GM12878 (cell line): Measurements from ENCODE around the gene RPL37. TPM values are rescaled to one million over a fixed set of nuclear protein-coding genes. Genes with fewer than 3 reads are reported as not detected.

ENCODE experiments used
- ATAC-seq: fragments of 200-7000 bp; cut with Tn5 transposase; 3 replicates; pipeline ENCODE4 v1.9.1; 2020; ENCODE audit warnings: mild to moderate bottlenecking, moderate library complexity
- BruUV-seq: library from RNA; stranded (reverse); fragments of 400-500 nt; replicated peaks from 2 replicates; lab custom pipeline; 2021; lab: Mats Ljungman, UMichigan
- CTCF ChIA-PET: fragments of 300-600 bp; sonication (Branson Sonifier 250); formaldehyde crosslinking; extraction: SDS; loops from one replicate; lab custom pipeline; 2021; ENCODE audit warnings: inconsistent platforms; lab: Yijun Ruan, JAX
- POLR2A ChIA-PET: fragments of 350-600 bp; formaldehyde crosslinking; extraction: SDS; loops from one replicate; lab custom pipeline; 2021; ENCODE audit warnings: inconsistent platforms; lab: Charles Lee
- RAD21 ChIA-PET: fragments of 300-600 bp; sonication (Branson Sonifier 250); formaldehyde crosslinking; loops from one replicate; lab custom pipeline; 2023; ENCODE audit warnings: antibody characterized with exemption; ENCODE audit not compliant: unreplicated experiment; lab: Charles Lee
- SMC1A ChIA-PET: fragments of 300-600 bp; sonication (Branson Sonifier 250); formaldehyde crosslinking; loops from one replicate; lab custom pipeline; 2023; ENCODE audit not compliant: unreplicated experiment, uncharacterized antibody; lab: Charles Lee
- DNase-seq: peaks from one replicate; pipeline ENCODE4 v3.0.0-alpha.2; 2011; ENCODE audit warnings: low read depth, low spot score
- FAIRE-seq: peaks from 3 replicates; lab custom pipeline; 2011; peaks lifted over from hg19 to GRCh38; lab: Jason Lieb, UNC
- H2AFZ ChIP-seq: 2 replicates; pipeline ENCODE4 v1.6.0; 2011; ENCODE audit warnings: low read depth, low read length, control low read depth; ENCODE audit not compliant: control insufficient read depth
- H3K27ac ChIP-seq: 2 replicates; pipeline ENCODE4 v1.5.1; 2011; ENCODE audit warnings: control low read depth; ENCODE audit not compliant: control insufficient read depth, insufficient read depth
- H3K27me3 ChIP-seq, 2 experiments: replicated peaks in 1 of 2; 2 replicates each; pipeline versions ENCODE4 v1.6.0 to v1.6.1; 2011; ENCODE audit warnings: low read length in 1 of 2; ENCODE audit not compliant: control insufficient read depth in 2 of 2, insufficient read depth in 2 of 2
- H3K36me3 ChIP-seq, 2 experiments: 2 replicates each; pipeline ENCODE4 v1.5.1; 2011; ENCODE audit warnings: low read length in 1 of 2; ENCODE audit not compliant: control insufficient read depth in 2 of 2, insufficient read depth in 2 of 2
- H3K4me1 ChIP-seq: 2 replicates; pipeline ENCODE4 v1.6.1; 2011; ENCODE audit warnings: mild to moderate bottlenecking, low read length, moderate library complexity, mixed read lengths; ENCODE audit not compliant: control insufficient read depth, insufficient read depth
- H3K4me2 ChIP-seq: 2 replicates; pipeline ENCODE4 v1.6.0; 2011; ENCODE audit warnings: control low read depth; ENCODE audit not compliant: control insufficient read depth, insufficient read depth
- H3K4me3 ChIP-seq: fragments of 200-600 bp; sonication (generic); 2 replicates; pipeline ENCODE4 v1.5.1; 2016
- H3K79me2 ChIP-seq: 2 replicates; pipeline ENCODE4 v1.6.0; 2011; ENCODE audit warnings: low read length; ENCODE audit not compliant: control insufficient read depth, insufficient read depth
- H3K9ac ChIP-seq: 2 replicates; pipeline ENCODE4 v1.8.0; 2011; ENCODE audit warnings: low read length, control low read depth, mixed read lengths; ENCODE audit not compliant: control insufficient read depth, insufficient read depth
- H3K9me3 ChIP-seq: replicated peaks from 3 replicates; pipeline ENCODE4 v1.5.1; 2011; ENCODE audit warnings: mild to moderate bottlenecking, low read length; ENCODE audit not compliant: control insufficient read depth, insufficient read depth
- H4K20me1 ChIP-seq: 2 replicates; pipeline ENCODE4 v1.6.0; 2011; ENCODE audit not compliant: control insufficient read depth, insufficient read depth
- BCL11A ChIP-seq: IDR thresholded peaks from 2 replicates; pipeline ENCODE4 v1.6.1; 2011; ENCODE audit warnings: low read depth, low read length
- EZH2 ChIP-seq: IDR thresholded peaks from 2 replicates; pipeline ENCODE4 v1.6.1; 2012; ENCODE audit warnings: low read depth, mild to moderate bottlenecking, control low read depth, inconsistent platforms, low read length, borderline replicate concordance; ENCODE audit not compliant: control insufficient read depth
- IKZF2 ChIP-seq, 2 experiments: fragments of 450-650 bp; IDR thresholded peaks; 2 replicates each; pipeline ENCODE4 v1.6.1; 2017; ENCODE audit warnings: mild to moderate bottlenecking in 2 of 2, moderate library complexity in 2 of 2
- JUND ChIP-seq: IDR thresholded peaks from 2 replicates; pipeline ENCODE4 v1.6.1; 2012; ENCODE audit warnings: low read depth, mild to moderate bottlenecking, low read length, improper control_type of control experiment, moderate library complexity
- NKRF ChIP-seq: fragments of 450-650 bp; conservative IDR thresholded peaks from 2 replicates; pipeline ENCODE4 v1.6.1; 2017; ENCODE audit warnings: mild to moderate bottlenecking, moderate library complexity
- NRF1 ChIP-seq: conservative IDR thresholded peaks from 2 replicates; pipeline ENCODE4 v1.6.1; 2011; ENCODE audit warnings: mild to moderate bottlenecking, low read depth, low read length, improper control_type of control experiment
- TARDBP ChIP-seq: IDR thresholded peaks from 2 replicates; pipeline ENCODE4 v1.6.1; 2016; ENCODE audit warnings: borderline replicate concordance
- YBX1 ChIP-seq: fragments of 450-650 bp; IDR thresholded peaks from 2 replicates; pipeline ENCODE4 v1.6.1; 2016; ENCODE audit warnings: antibody characterized with exemption
- ZNF622 ChIP-seq: fragments of 450-650 bp; IDR thresholded peaks from 2 replicates; pipeline ENCODE4 v1.6.1; 2017; ENCODE audit warnings: mild to moderate bottlenecking, inconsistent platforms
- WGBS: methylation state at CpG from one replicate; pipeline ENCODE4 v1.1.6; 2016; ENCODE audit warnings: low lambda C conversion rate; ENCODE audit not compliant: insufficient replicate concordance, insufficient coverage; ENCODE audit errors: missing lambda C conversion rate; 5-methylcytosine and 5-hydroxymethylcytosine counted together
- in situ Hi-C: fragments of 300-500 bp; cut with MboI; formaldehyde crosslinking; loops from 9 replicates; pipeline ENCODE4 v1.14.3; 2018; ENCODE audit warnings: mixed read lengths
- intact Hi-C: fragments of 100-400 bp; cut with micrococcal nuclease; formaldehyde crosslinking; loops from one replicate; pipeline ENCODE4 v1.14.2; 2022; ENCODE audit not compliant: unreplicated experiment
- polyA plus RNA-seq, 11 experiments: library from polyadenylated mRNA; depleted of rRNA in 4 of 11; unstranded in 6 of 11; stranded (reverse) in 5 of 11; fragments of >200 nt; fragmentation: Nextera tagmentation in 4 of 11; fragmentation: Illumina TruSeq in 1 of 11; extraction: Ambion mirVana in 4 of 11; extraction: Trizol in 1 of 11; gene quantifications; 1 replicate in 1 of 11; 2 replicates in 10 of 11; pipeline versions ENCODE4 v1.2.1 to v1.2.3, GENCODE V29; 2011 to 2016; ENCODE audit warnings: inconsistent platforms in 2 of 11, missing spikeins in 2 of 11, low read depth in 1 of 11
- total RNA-seq, 4 experiments: library from RNA; depleted of rRNA in 3 of 4; stranded (reverse); fragments of >200 nt in 3 of 4; fragmentation: Illumina TruSeq in 1 of 4; extraction: Trizol in 1 of 4; gene quantifications; 2 replicates each; pipeline versions ENCODE4 v1.2.1 to v1.2.3, GENCODE V29; 2013 to 2021

Gene RPL37
- total and polyA plus RNA-seq, 10 of the 15 experiments (the other 5 are each of a cell fraction or from before 2014, with no cell fraction given) = 1,697 to 6,216 (median 3,013) TPM

- no peak overlapping the region for H3K27ac ChIP-seq
These were observed 56.9 kb downstream of the RPL37 start for GRCh38 chr5:40778133-40778532.

More at GRCh38 chr5:40778133-40778532, 56.9 kb downstream of the RPL37 start:
- FAIRE-seq (no peak), DNase-seq (no peak), ATAC-seq (no peak)
- no peaks in the 10 kb centered on the region; the same call in 1 of the 2 replicates for H3K4me1 ChIP-seq
- no TSS peak for BruUV-seq
- no peak overlapping the region for H2AFZ ChIP-seq
- no peak overlapping the region for H3K4me2 ChIP-seq
- CTCF ChIA-PET = no interaction called here
- POLR2A ChIA-PET = interaction anchor here (1.0 kb wide), 1 partner anchor 9 kb away, joined by 3 read pairs; no protein-coding TSS in a partner anchor
- SMC1A ChIA-PET = interaction anchor here (1.6 kb wide), 3 partner anchors 9 to 18 kb away, joined by 3 to 6 read pairs (median 5); no protein-coding TSS in a partner anchor
- RAD21 ChIA-PET = no interaction called here
- no peaks in the 10 kb centered on the region for H3K27me3 ChIP-seq
- intact Hi-C loops = no loop called here
- in situ Hi-C loops = no loop called here
- H3K4me3 ChIP-seq = no peak overlapping the region
- H4K20me1 ChIP-seq = no peaks in the 10 kb centered on the region
- H3K9me3 ChIP-seq = no peaks in the 10 kb centered on the region
- H3K36me3 ChIP-seq = peaks cover 0 to 1% of the 10 kb centered on the region in 2 experiments; a peak in 2 of 4 replicates
- H3K79me2 ChIP-seq = peaks cover 14% of the 10 kb centered on the region
- TF ChIP-seq TARDBP (no peak), JUND (no peak), ZNF622 (no peak), NRF1 (no peak), YBX1 (no peak), BCL11A (no peak), IKZF2 (IDR thresholded peaks at IDR 0.05) (no peak), NKRF (no peak), EZH2 (no peak)
- 94% methylated on average over 1 of the region's 1 CpG for WGBS
- H3K9ac ChIP-seq = no peak overlapping the region
